CD8-positive, alpha-beta memory T cell (primary cell): ENCODE measurements around the gene CAPN12. TPM values are rescaled to one million over a fixed set of nuclear protein-coding genes. Genes with fewer than 3 reads are reported as not detected.

Source experiments
- CTCF ChIA-PET: fragments of 350-600 bp; sonication (Branson Sonifier 250); formaldehyde crosslinking; loops from one replicate; lab custom pipeline; 2021; ENCODE audit warnings: antibody characterized with exemption; lab: Charles Lee
- POLR2A ChIA-PET: fragments of 350-600 bp; sonication (Branson Sonifier 250); formaldehyde crosslinking; loops from one replicate; lab custom pipeline; 2021; ENCODE audit warnings: antibody characterized with exemption; lab: Charles Lee
- DNase-seq, 5 donors: peaks; one replicate each; pipeline versions ENCODE4 v3.0.0 to v3.0.0-alpha.2; 2020 to 2022; ENCODE audit warnings: mixed read lengths in 1 of 5
- H3K27ac ChIP-seq: one replicate; pipeline ENCODE4 v1.7.0; 2013; ENCODE audit warnings: low read depth, mild to moderate bottlenecking, low read length, moderate library complexity
- H3K27me3 ChIP-seq: 2 replicates; pipeline ENCODE4 v1.7.0; 2013; ENCODE audit warnings: low read length, mild to moderate bottlenecking; ENCODE audit not compliant: insufficient read depth, poor library complexity, severe bottlenecking
- H3K36me3 ChIP-seq: 2 replicates; pipeline ENCODE4 v1.7.0; 2013; ENCODE audit warnings: mild to moderate bottlenecking, low read length, moderate library complexity; ENCODE audit not compliant: insufficient read depth
- H3K4me1 ChIP-seq: 2 replicates; pipeline ENCODE4 v1.7.0; 2013; ENCODE audit warnings: mild to moderate bottlenecking, low read length, moderate library complexity; ENCODE audit not compliant: insufficient read depth
- H3K4me3 ChIP-seq: 2 replicates; pipeline ENCODE4 v1.7.0; 2013; ENCODE audit warnings: mild to moderate bottlenecking, low read length
- H3K9me3 ChIP-seq: 2 replicates; pipeline ENCODE4 v1.7.0; 2013; ENCODE audit warnings: mild to moderate bottlenecking, low read length
- H3K27ac Mint-ChIP-seq, 8 donors: one replicate each; pipeline ENCODE4 v1.8.0; 2020 to 2021; ENCODE audit warnings: mixed read lengths in 8 of 8, mild to moderate bottlenecking in 6 of 8, inconsistent platforms in 3 of 8, moderate library complexity in 3 of 8
- H3K27me3 Mint-ChIP-seq, 2 donors: one replicate each; pipeline ENCODE4 v1.8.0; 2020 to 2021; ENCODE audit warnings: mixed read lengths in 2 of 2, mild to moderate bottlenecking in 1 of 2, moderate library complexity in 1 of 2
- H3K36me3 Mint-ChIP-seq, 3 donors: one replicate each; pipeline ENCODE4 v1.8.0; 2020 to 2021; ENCODE audit warnings: mixed read lengths in 3 of 3, inconsistent platforms in 1 of 3, mild to moderate bottlenecking in 1 of 3
- H3K4me1 Mint-ChIP-seq, 3 donors: one replicate each; pipeline ENCODE4 v1.8.0; 2020 to 2021; ENCODE audit warnings: mixed read lengths in 3 of 3, inconsistent platforms in 1 of 3, mild to moderate bottlenecking in 1 of 3
- H3K4me3 Mint-ChIP-seq, 7 donors: one replicate each; pipeline ENCODE4 v1.8.0; 2020 to 2021; ENCODE audit warnings: mixed read lengths in 7 of 7, mild to moderate bottlenecking in 6 of 7, moderate library complexity in 4 of 7, inconsistent platforms in 2 of 7
- H3K9me3 Mint-ChIP-seq, 5 donors: one replicate each; pipeline ENCODE4 v1.8.0; 2020 to 2022; ENCODE audit warnings: mixed read lengths in 5 of 5, mild to moderate bottlenecking in 3 of 5, moderate library complexity in 2 of 5, inconsistent platforms in 1 of 5
- polyA plus RNA-seq: library from polyadenylated mRNA; unstranded; fragments of 300-500 nt; fragmentation: Illumina TruSeq; gene quantifications from one replicate; pipeline ENCODE4 v1.2.3, GENCODE V29; 2021
- total RNA-seq, 2 experiments: library from RNA; stranded (reverse); gene quantifications; one replicate each; pipeline ENCODE4 v1.2.3, GENCODE V29; 2021

Gene CAPN12
- total and polyA plus RNA-seq, 3 experiments from 2014 or later, result 5.2 to 19.5 (median 5.3) TPM

DNA sequence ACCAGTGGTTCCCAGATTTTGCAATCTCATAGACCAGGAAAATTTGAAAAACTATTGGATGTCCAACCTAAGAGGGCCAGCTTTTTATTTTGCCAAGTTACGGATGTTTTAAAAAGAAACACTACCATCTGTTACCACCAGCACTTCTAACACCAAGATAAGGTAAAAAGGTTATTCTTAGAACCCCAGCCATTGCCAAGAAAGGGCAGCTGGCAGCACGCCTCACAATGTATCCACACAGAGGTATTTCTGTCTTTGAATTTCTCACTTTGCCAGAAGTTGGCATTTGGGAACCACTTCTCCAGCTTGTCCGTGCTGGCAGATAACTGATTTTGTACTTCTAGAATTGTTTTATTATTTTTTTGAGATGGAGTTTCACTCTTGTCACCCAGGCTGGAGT lies 28.7 kb downstream of the CAPN12 start:
- no peaks in the 10 kb centered on the region for H3K9me3 ChIP-seq
- no peaks in the 10 kb centered on the region for H3K27me3 ChIP-seq
- CTCF ChIA-PET, result interaction anchor here (1.3 kb wide), 1 partner anchor 10 kb away, joined by 3 read pairs; no protein-coding TSS in a partner anchor
- H3K9me3 Mint-ChIP-seq, result no peaks in the 10 kb centered on the region
- no peaks in the 10 kb centered on the region for H3K4me1 Mint-ChIP-seq
- H3K27ac ChIP-seq, result no peak overlapping the region
- H3K36me3 ChIP-seq, result peaks cover 8% of the 10 kb centered on the region
- H3K27ac Mint-ChIP-seq, result no peak overlapping the region
- DNase-seq, result no peak
- H3K4me3 Mint-ChIP-seq, result no peak overlapping the region
- H3K36me3 Mint-ChIP-seq, result peaks cover 0 to 82% (median 4%) of the 10 kb centered on the region in 3 donors
- H3K4me3 ChIP-seq, result no peak overlapping the region
- H3K27me3 Mint-ChIP-seq, result peaks cover 0 to 3% of the 10 kb centered on the region in 2 donors
- H3K4me1 ChIP-seq, result no peaks in the 10 kb centered on the region
- POLR2A ChIA-PET, result no interaction called here

DNA sequence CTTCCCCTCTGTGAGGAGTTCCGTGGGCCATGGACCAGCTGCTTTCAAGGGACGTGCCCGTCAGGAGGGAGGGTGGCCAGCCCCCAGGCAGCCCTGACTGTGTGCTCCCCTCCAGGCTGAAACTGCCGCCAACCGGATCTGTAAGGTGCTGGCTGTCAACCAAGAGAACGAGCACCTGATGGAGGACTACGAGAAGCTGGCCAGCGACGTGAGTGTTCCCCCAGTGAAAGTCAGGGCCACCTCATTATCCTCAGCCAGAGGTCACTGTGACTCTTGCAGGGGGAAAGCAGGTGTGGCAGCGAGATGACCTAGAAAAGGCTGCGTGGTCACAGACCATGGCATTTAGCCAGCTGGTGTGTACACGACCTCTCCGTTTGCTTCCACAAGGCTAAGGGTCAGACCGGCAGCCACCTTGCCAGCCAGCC lies 29.9 kb downstream of the CAPN12 start:
- Mint-ChIP-seq H3K27ac (peak overlapping the region in 2 of 8 donors; percentile 33 to 87), H3K36me3 (peaks cover 0 to 84% (median 8%) of the 10 kb centered on the region in 3 donors), H3K4me1 (no peaks in the 10 kb centered on the region), H3K4me3 (no peak overlapping the region), H3K9me3 (no peaks in the 10 kb centered on the region), H3K27me3 (peaks cover 0 to 3% of the 10 kb centered on the region in 2 donors)
- no peaks in the 10 kb centered on the region for H3K9me3 ChIP-seq
- DNase-seq, result no peak
- H3K36me3 ChIP-seq, result peaks cover 16% of the 10 kb centered on the region
- CTCF ChIA-PET, result interaction anchor here (1.3 kb wide), 1 partner anchor 11 kb away, joined by 3 read pairs; no protein-coding TSS in a partner anchor
- POLR2A ChIA-PET, result no interaction called here
- no peaks in the 10 kb centered on the region for H3K27me3 ChIP-seq
- no peak overlapping the region for H3K4me3 ChIP-seq
- H3K4me1 ChIP-seq, result no peaks in the 10 kb centered on the region
- no peak overlapping the region for H3K27ac ChIP-seq

DNA sequence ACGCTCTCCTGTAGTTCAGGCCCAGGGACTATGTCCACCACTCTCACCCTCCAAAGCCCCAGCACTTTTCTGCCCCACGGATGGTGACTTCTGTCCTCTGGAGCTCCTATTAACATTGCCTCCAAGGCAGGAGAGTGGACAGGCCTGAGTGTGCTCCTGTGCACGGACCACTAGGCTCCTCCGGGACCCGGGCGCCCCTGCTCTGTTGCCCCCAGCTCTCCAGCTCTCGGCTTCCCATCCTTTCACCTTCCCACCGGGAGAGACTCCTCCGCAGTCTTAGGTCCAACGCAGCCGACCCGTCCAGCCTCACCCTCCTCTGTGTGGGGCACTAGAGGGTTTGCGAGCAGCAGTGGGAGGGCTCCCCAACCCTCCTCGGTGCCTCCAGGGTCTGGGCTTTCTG lies 30.4 kb downstream of the CAPN12 start:
- Histone ChIP-seq H3K27ac (no peak overlapping the region), H3K4me3 (no peak overlapping the region), H3K36me3 (peaks cover 21% of the 10 kb centered on the region), H3K9me3 (no peaks in the 10 kb centered on the region), H3K27me3 (no peaks in the 10 kb centered on the region), H3K4me1 (no peaks in the 10 kb centered on the region)
- ChIA-PET CTCF (no interaction called here), POLR2A (no interaction called here)
- Mint-ChIP-seq H3K36me3 (peaks cover 0 to 84% (median 8%) of the 10 kb centered on the region in 3 donors), H3K4me3 (no peak overlapping the region), H3K27me3 (peaks cover 0 to 3% of the 10 kb centered on the region in 2 donors), H3K4me1 (no peaks in the 10 kb centered on the region), H3K9me3 (no peaks in the 10 kb centered on the region), H3K27ac (peak overlapping the region in 5 of 8 donors; percentile 17 to 88 (median 62))
- DNase-seq, result no peak

DNA sequence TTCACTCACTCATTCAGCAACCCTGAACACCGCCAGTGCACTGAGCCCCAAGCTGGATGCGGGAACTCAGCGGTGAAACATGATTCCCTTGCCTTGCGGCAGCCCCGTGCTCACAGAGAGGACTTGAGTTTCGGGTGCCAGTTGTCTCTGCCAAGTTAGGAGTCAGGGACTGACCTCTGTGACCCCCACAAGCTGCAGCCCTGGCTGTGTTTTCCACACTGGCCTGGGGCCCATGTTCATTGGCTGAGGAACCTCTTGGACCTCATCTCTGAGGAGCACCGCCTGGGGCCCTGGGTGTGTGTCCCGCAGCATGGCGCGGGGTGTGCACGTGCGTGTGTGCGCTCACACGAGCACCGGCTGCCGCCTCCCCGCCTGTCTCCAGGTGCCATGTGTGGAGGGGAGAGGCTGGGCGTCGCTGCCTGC lies 31.0 kb downstream of the CAPN12 start:
- no peaks in the 10 kb centered on the region for H3K27me3 ChIP-seq
- H3K27ac Mint-ChIP-seq, result peak overlapping the region in 2 of 8 donors; percentile 54 to 62
- no peak for DNase-seq
- no peaks in the 10 kb centered on the region for H3K4me1 Mint-ChIP-seq
- H3K27me3 Mint-ChIP-seq, result peaks cover 0 to 3% of the 10 kb centered on the region in 2 donors
- H3K9me3 ChIP-seq, result no peaks in the 10 kb centered on the region
- no peaks in the 10 kb centered on the region for H3K4me1 ChIP-seq
- no peak overlapping the region for H3K4me3 Mint-ChIP-seq
- H3K27ac ChIP-seq, result no peak overlapping the region
- peaks cover 0 to 85% (median 8%) of the 10 kb centered on the region in 3 donors for H3K36me3 Mint-ChIP-seq
- ChIA-PET POLR2A (no interaction called here), CTCF (no interaction called here)
- no peak overlapping the region for H3K4me3 ChIP-seq
- H3K9me3 Mint-ChIP-seq, result no peaks in the 10 kb centered on the region
- H3K36me3 ChIP-seq, result peaks cover 26% of the 10 kb centered on the region

DNA sequence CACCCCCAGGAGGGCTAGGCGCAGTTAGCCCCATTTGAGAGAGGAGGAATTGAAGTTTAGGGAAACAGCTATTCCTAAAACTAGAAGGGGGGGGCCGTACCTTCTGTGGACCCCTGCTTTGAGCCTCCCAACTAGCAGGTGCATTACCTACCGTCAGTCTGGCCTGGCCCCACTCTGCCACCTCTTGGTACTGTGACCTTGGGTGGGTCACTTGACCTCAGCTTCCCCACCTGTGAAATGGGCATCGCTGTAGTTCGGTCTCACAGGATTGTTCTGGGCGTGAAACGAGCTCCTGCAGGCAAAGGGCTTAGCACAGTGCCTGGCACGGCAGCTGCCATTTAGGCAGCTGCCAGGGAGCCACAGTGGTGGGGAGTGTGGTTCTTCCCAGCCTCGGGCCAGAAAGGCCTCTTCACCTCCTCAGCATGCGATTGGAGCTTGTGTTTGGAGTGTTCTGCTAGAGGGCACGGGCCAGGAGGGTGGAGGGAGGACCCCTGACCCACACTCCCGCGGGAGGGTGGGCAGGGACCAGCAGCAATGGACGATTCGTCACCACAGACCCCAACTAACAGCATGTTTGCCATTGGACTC lies 32.0 kb downstream of the CAPN12 start:
- H3K4me1 Mint-ChIP-seq, result no peaks in the 10 kb centered on the region
- H3K4me3 ChIP-seq, result no peak overlapping the region
- H3K9me3 ChIP-seq, result no peaks in the 10 kb centered on the region
- H3K9me3 Mint-ChIP-seq, result no peaks in the 10 kb centered on the region
- peaks cover 0 to 88% (median 10%) of the 10 kb centered on the region in 3 donors for H3K36me3 Mint-ChIP-seq
- CTCF ChIA-PET, result interaction anchor here (1.0 kb wide), 1 partner anchor 36 kb away, joined by 3 read pairs; no protein-coding TSS in a partner anchor
- peaks cover 35% of the 10 kb centered on the region for H3K36me3 ChIP-seq
- POLR2A ChIA-PET, result interaction anchor here (0.5 kb wide), 1 partner anchor 30 kb away, joined by 9 read pairs; no protein-coding TSS in a partner anchor
- H3K27me3 ChIP-seq, result no peaks in the 10 kb centered on the region
- no peak overlapping the region for H3K4me3 Mint-ChIP-seq
- no peak overlapping the region for H3K27ac ChIP-seq
- no peaks in the 10 kb centered on the region for H3K4me1 ChIP-seq
- no peak for DNase-seq
- peaks cover 0 to 3% of the 10 kb centered on the region in 2 donors for H3K27me3 Mint-ChIP-seq
- no peak overlapping the region for H3K27ac Mint-ChIP-seq

DNA sequence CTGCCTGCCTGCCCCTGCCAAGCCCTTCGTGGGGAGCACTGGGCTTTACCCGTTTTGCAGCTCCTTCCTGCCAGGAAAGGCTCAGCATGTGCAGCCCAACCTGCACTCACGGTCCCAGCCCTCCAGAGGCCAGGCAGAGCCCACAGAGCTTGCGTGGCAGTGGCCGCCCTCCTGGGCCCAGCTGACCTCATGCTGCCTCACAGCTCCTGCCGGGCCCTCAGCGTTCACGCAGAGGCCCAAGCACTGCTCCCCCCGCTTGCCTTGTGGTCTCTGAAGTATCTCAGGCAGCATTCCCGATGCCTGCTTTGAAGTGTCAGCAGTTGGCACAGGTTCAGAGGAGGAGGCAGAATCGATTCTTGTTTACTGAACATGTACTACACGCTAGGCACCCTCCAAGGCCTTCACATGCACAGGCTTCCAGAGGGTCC lies 32.5 kb downstream of the CAPN12 start:
- Mint-ChIP-seq H3K36me3 (peaks cover 0 to 89% (median 10%) of the 10 kb centered on the region in 3 donors), H3K9me3 (no peaks in the 10 kb centered on the region), H3K27me3 (peaks cover 0 to 3% of the 10 kb centered on the region in 2 donors), H3K27ac (no peak overlapping the region), H3K4me3 (no peak overlapping the region), H3K4me1 (no peaks in the 10 kb centered on the region)
- Histone ChIP-seq H3K4me1 (no peaks in the 10 kb centered on the region), H3K27ac (no peak overlapping the region), H3K4me3 (no peak overlapping the region), H3K27me3 (no peaks in the 10 kb centered on the region), H3K9me3 (no peaks in the 10 kb centered on the region), H3K36me3 (peaks cover 41% of the 10 kb centered on the region)
- DNase-seq, result no peak
- ChIA-PET CTCF (interaction anchor here (1.0 kb wide), 1 partner anchor 35 kb away, joined by 3 read pairs; no protein-coding TSS in a partner anchor), POLR2A (interaction anchor here (0.5 kb wide), 1 partner anchor 31 kb away, joined by 9 read pairs; no protein-coding TSS in a partner anchor)

DNA sequence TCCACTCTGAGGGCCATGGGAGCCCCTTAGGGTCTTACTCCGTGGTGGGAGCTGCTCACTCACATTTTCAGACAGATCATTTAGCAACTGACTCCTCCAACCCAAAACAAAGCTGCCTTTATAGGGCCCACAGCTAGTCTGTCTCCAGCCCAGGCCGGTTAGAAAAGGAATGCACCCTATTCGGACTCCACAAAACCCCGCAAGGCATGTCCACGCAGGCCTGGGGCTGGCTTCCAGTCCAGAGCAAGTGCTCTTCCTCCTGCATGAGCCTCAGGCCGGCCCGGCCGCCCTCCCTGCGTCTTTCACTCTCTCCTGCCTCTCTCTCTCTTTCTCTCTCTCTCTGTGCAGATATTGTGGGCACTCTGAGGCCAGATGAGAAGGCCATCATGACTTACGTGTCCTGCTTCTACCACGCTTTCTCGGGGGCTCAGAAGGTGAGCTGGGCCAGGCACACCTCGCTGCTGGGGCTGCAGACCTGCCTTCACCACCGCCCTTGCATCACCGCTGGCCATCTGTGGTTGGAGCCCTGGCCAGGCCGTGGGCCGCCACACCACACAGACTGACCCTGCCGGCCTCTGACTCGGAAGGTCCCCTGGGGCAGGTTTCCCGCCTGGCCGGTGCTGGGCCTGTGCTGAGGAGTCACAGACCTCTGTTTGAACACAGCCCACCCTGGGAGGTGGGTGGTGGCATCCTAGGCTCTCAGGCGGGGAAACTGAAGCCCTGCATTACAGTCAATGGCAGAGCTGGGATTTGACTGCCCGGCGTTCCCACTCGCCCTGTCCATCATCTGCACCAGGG lies 33.1 kb downstream of the CAPN12 start:
- Histone ChIP-seq H3K27me3 (no peaks in the 10 kb centered on the region), H3K9me3 (no peaks in the 10 kb centered on the region), H3K27ac (no peak overlapping the region), H3K4me1 (no peaks in the 10 kb centered on the region), H3K36me3 (peaks cover 41% of the 10 kb centered on the region), H3K4me3 (no peak overlapping the region)
- Mint-ChIP-seq H3K9me3 (no peaks in the 10 kb centered on the region), H3K4me1 (no peaks in the 10 kb centered on the region), H3K36me3 (peaks cover 0 to 89% (median 10%) of the 10 kb centered on the region in 3 donors), H3K27ac (peak overlapping the region in 2 of 8 donors; percentile 29 to 54), H3K4me3 (no peak overlapping the region), H3K27me3 (peaks cover 0 to 3% of the 10 kb centered on the region in 2 donors)
- POLR2A ChIA-PET, result interaction anchor here (0.5 kb wide), 2 partner anchors 31 to 131 kb away, joined by 3 to 9 read pairs; no protein-coding TSS in a partner anchor
- CTCF ChIA-PET, result no interaction called here
- no peak for DNase-seq
